ENCODE results near the gene MAP3K12.

MAP3K12 gene, protein sequence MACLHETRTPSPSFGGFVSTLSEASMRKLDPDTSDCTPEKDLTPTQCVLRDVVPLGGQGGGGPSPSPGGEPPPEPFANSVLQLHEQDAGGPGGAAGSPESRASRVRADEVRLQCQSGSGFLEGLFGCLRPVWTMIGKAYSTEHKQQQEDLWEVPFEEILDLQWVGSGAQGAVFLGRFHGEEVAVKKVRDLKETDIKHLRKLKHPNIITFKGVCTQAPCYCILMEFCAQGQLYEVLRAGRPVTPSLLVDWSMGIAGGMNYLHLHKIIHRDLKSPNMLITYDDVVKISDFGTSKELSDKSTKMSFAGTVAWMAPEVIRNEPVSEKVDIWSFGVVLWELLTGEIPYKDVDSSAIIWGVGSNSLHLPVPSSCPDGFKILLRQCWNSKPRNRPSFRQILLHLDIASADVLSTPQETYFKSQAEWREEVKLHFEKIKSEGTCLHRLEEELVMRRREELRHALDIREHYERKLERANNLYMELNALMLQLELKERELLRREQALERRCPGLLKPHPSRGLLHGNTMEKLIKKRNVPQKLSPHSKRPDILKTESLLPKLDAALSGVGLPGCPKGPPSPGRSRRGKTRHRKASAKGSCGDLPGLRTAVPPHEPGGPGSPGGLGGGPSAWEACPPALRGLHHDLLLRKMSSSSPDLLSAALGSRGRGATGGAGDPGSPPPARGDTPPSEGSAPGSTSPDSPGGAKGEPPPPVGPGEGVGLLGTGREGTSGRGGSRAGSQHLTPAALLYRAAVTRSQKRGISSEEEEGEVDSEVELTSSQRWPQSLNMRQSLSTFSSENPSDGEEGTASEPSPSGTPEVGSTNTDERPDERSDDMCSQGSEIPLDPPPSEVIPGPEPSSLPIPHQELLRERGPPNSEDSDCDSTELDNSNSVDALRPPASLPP

DNA sequence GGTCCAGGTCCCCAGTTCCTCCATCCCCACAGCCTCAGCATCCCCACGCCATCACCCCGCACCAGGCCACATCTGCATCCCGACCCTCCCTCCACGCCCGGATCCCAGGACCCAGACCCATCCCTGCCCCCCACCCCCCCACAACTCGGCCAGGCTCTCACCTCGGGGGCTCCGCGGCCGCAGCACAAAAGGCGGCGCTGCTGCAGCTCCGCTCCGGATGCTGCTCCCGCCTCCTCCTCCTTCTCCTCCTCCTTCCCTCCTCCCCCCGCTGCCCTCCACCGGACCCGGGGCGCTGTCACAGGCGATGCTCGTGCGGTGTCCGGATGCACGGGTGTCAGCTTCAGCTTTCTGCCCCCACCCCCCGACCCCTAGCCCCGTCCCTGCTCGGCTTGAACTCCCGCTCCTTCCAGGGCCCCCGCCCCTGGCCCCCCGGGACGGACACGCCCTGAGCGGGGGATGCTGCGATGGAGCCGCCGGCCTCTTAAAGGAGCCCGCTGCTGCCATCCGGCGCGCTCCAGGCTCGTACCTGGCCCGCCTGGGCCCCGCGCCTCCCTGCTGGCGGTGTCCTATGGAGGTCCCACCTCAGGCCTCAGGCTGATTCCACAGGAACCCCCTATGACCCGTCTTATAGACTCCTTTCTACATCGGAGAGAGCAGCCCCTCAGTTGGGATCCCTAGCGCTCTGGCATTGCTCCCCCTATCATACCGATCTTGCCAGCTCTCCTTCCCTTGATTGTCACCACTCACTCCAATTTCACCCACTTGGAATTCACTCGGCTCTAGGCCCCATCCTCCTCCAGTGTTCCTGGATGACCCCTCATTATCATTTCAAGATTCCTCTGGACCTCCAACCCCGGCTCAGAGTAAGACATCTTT is at the start of gene MAP3K12:
TSS of gene MAP3K12 (minus strand) at position 193 of the 876 bp plus-strand sequence. CDS start 12,067 bp downstream, outside the sequence.
- TF ChIP-seq, protein P1, sequence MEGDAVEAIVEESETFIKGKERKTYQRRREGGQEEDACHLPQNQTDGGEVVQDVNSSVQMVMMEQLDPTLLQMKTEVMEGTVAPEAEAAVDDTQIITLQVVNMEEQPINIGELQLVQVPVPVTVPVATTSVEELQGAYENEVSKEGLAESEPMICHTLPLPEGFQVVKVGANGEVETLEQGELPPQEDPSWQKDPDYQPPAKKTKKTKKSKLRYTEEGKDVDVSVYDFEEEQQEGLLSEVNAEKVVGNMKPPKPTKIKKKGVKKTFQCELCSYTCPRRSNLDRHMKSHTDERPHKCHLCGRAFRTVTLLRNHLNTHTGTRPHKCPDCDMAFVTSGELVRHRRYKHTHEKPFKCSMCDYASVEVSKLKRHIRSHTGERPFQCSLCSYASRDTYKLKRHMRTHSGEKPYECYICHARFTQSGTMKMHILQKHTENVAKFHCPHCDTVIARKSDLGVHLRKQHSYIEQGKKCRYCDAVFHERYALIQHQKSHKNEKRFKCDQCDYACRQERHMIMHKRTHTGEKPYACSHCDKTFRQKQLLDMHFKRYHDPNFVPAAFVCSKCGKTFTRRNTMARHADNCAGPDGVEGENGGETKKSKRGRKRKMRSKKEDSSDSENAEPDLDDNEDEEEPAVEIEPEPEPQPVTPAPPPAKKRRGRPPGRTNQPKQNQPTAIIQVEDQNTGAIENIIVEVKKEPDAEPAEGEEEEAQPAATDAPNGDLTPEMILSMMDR (IDR thresholded peaks at IDR 0.05) = no peak; the same call in 1 of the 2 replicates

DNA sequence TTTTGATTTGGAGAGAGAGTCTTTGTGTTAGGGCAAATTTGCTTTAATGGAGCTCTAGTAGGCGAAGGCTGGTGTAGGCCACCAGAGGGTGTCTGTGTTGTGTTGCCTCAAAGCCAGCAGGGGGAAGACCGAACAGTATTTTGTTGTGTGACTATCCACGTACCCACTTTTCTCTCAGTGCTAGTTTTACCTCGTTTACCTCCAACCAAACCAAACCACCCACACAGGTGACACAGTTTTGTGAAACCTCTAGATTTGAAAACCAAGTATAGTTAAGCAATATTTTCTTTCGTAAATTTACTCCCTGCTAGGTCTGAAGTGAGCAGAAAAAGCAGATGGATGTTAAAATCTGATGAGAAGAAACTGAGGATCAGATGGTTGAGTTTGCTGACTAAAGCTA is 44.3 kb upstream of the MAP3K12 start:
- TF ChIP-seq, protein P1 (IDR thresholded peaks at IDR 0.05) = peak; percentile 87

DNA sequence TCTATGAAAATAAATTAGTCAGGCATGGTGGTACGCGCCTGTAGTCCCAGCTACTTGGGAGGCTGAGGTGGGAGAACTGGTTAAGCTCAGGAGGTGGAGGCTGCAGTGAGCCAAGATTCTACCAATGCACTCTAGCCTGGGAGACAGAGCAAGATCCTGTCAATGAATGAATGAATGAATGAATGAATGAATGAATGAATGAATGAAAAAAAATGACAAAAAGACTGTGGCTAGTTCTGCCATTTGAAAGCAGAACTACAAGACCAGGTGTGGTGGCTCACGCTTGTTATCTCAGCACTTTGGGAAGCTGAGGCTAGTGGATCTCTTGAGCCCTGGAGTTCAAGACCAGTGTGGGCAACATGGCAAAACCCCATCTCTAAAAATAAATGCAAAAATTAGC is 40.3 kb upstream of the MAP3K12 start:
- TF ChIP-seq, protein P1 (IDR thresholded peaks at IDR 0.05) = no peak

DNA sequence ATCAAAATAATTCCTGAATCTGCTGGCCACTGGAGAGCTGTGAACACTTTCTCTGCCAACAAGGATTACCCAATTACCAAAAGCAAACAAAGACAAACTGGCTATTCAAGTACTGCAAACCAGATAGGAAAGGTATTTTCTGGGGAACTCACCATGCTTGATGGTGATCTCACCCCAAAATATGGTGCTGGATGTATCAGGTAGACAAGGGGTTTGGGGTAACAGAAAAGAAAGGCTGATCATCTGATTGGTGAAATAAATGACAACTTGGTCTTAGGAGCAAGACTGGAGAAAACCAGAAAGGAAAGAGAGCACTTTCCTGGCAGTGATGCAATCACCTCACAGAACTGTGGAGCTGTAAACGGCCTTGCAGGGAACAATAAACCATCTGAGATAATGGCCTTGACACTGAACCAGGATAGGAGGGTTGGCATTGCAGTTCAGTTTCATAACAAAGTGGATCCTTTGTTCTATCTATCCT is 39.0 kb upstream of the MAP3K12 start:
- TF ChIP-seq, protein P1 (IDR thresholded peaks at IDR 0.05) = no peak

DNA sequence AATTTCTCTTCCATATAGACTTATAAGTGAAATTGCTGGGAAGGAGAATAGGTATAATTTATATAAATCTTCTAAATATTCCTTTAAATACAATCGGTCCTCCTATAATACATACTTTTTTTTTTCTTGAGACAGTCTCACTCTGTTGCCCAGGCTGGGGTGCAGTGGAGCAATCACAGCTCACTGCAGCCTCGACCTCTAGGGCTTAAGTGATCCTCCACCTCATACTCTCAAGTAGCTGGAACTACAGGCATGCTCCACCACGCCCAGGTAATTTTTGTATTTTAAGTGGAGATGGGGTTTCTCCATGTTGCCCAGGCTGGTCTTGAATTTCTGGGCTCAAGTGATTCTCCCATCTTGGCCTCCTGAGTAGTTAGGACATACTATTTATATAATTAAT is 37.7 kb upstream of the MAP3K12 start:
- TF ChIP-seq, protein P1 (IDR thresholded peaks at IDR 0.05) = no peak

DNA sequence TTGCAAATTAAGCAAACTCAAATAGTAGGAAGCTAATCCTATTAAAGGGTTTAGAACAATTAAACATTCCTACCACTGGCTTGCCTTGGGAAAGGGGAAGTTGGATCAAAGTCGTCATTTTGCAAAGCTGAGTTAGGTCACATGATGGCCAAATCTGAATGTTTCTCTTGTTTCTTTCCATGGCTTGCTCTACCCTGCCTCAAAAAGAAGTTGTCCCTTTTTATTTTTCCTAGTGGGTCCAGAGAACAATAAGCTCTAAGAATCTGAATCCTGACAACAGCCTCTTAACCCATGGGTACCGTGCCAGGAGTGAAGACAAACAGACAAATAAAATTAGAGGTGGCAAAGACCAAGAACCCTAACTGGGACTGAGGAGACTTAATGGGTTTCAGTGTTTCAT is 34.2 kb upstream of the MAP3K12 start:
- TF ChIP-seq, protein P1 (IDR thresholded peaks at IDR 0.05) = no peak

Data from LNCAP (cell line).